Right atrium auricular region (tissue), 2 donors: ENCODE results near the gene MAP2K6. TPM values are rescaled to one million over a fixed set of nuclear protein-coding genes. Genes with fewer than 3 reads are reported as not detected.

Experiments used
- DNase-seq: peaks from one replicate; pipeline ENCODE4 v3.0.0-alpha.2; 2019; ENCODE audit warnings: low spot score
- H3K27ac ChIP-seq, 2 donors: fragments of 200-600 bp; sonication (generic); 1 replicate in 1 of 2; 2 replicates in 1 of 2; pipeline ENCODE4 v1.5.1; 2016 to 2019
- H3K27me3 ChIP-seq, 2 donors: fragments of 200-600 bp; sonication (generic); one replicate each; pipeline versions ENCODE4 v1.5.1 to v1.6.0; 2017 to 2019
- H3K36me3 ChIP-seq: fragments of 200-600 bp; sonication (generic); one replicate; pipeline ENCODE4 v1.5.1; 2016
- H3K4me1 ChIP-seq, 2 donors: fragments of 200-600 bp; sonication (generic); one replicate each; pipeline versions ENCODE4 v1.5.1 to v1.6.0; 2017 to 2019
- H3K4me3 ChIP-seq, 2 donors: fragments of 200-600 bp; sonication (generic); 1 replicate in 1 of 2; 2 replicates in 1 of 2; pipeline ENCODE4 v1.5.1; 2017 to 2019; ENCODE audit warnings: mild to moderate bottlenecking in 1 of 2, moderate library complexity in 1 of 2
- H3K9me3 ChIP-seq, 2 donors: fragments of 200-600 bp; sonication (generic); one replicate each; pipeline ENCODE4 v1.5.1; 2019
- CTCF ChIP-seq, 2 donors: fragments of 200-600 bp; sonication (generic); IDR thresholded peaks; one replicate each; pipeline ENCODE4 v1.5.1; 2019; ENCODE audit warnings: antibody characterized with exemption in 2 of 2
- total RNA-seq, 2 donors: library from RNA; depleted of rRNA; stranded (reverse); fragments of >200 nt; gene quantifications; one replicate each; pipeline ENCODE4 v1.1.0, GENCODE V29; 2016

Gene MAP2K6
- total RNA-seq, 2 donors from 2014 or later, result 0.90 to 5.3 TPM

- H3K36me3 ChIP-seq, result no peaks in the 10 kb centered on the region
- H3K4me1 ChIP-seq, result no peaks in the 10 kb centered on the region
- H3K9me3 ChIP-seq, result no peaks in the 10 kb centered on the region
- no peaks in the 10 kb centered on the region for H3K27me3 ChIP-seq
- no peak for DNase-seq
- H3K27ac ChIP-seq, result no peak overlapping the region
- TF ChIP-seq CTCF (IDR thresholded peaks at IDR 0.05), result no peak
- H3K4me3 ChIP-seq, result no peak overlapping the region
Observed at GRCh38 chr17:69518951-69519350, 104.5 kb downstream of the MAP2K6 start.

DNA sequence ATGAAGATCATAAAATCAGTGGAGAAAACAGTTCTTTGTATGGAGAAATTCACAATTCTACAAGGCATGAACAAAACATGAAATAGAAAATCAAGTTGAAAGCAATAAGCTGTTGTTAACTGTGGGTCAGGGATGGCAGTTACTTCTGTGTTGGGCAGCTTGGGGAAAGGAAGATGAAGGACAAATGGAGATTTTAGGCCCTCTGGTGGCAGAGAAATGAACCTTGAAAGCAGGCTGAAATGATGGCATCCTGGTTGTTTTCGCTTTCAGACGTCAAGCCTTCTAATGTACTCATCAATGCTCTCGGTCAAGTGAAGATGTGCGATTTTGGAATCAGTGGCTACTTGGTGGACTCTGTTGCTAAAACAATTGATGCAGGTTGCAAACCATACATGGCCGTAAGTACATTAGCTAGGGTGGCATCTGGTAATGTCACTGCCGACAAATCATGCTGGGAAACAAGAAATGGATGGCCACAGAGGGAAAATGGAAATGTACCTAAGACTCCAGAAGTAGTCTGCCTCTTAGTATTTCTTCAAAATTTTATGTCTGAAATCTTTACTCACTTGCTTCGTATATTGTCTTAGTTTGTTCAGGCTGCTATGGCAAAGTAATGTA lies 108.9 kb downstream of the MAP2K6 start:
- Histone ChIP-seq H3K4me3 (no peak overlapping the region), H3K4me1 (no peaks in the 10 kb centered on the region), H3K9me3 (no peaks in the 10 kb centered on the region), H3K36me3 (no peaks in the 10 kb centered on the region), H3K27me3 (no peaks in the 10 kb centered on the region), H3K27ac (no peak overlapping the region)
- no peak for DNase-seq
- TF ChIP-seq CTCF (IDR thresholded peaks at IDR 0.05), result peak; percentile 37 to 82

GRCh38 chr17:69524854-69525253 lies 110.4 kb downstream of the MAP2K6 start:
- Histone ChIP-seq H3K27me3 (no peaks in the 10 kb centered on the region), H3K4me1 (no peaks in the 10 kb centered on the region), H3K9me3 (no peaks in the 10 kb centered on the region), H3K4me3 (no peak overlapping the region), H3K27ac (no peak overlapping the region), H3K36me3 (no peaks in the 10 kb centered on the region)
- no peak for TF ChIP-seq CTCF (IDR thresholded peaks at IDR 0.05)
- DNase-seq, result no peak

DNA sequence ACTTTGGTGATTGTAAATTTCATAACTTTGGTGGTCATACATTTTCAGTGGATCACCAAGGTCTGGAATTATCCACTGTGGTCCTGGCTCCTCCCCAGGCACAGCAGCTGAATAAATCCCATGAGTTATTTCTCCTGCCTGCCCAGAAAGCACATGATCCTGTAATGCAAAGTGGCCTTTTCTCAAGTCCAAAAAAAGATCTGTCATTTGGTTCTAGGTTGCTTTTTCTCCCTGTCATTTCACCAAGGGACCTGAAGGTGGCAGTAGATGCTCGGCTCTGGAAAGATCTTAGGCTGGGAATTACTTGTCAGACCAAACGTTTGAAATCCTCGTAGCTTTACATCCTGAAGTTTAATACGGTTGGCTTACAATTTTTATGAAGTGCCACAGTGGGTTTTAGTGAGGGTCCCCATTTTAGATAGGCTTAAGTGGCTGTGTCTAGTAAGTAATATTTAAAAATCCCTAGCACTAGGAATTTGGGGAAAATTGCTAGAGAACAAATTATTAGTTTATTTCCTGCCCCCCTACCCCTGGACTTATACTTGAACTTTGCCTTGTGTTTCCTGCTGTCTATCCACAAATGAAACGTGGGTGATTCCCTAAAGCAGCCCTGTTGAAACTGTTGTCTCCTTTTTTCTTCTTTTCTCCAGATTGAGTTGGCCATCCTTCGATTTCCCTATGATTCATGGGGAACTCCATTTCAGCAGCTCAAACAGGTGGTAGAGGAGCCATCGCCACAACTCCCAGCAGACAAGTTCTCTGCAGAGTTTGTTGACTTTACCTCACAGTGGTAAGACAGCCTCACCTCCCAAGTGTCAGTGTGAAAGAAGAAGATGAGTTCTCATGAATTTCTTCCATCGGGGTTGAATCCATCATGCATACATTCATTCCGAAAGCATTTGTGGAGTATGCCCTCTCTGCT lies 111.7 kb downstream of the MAP2K6 start:
- H3K4me3 ChIP-seq, result no peak overlapping the region
- peak; percentile 77 to 94 for TF ChIP-seq CTCF (IDR thresholded peaks at IDR 0.05)
- H3K9me3 ChIP-seq, result no peaks in the 10 kb centered on the region
- H3K27ac ChIP-seq, result no peak overlapping the region
- no peaks in the 10 kb centered on the region for H3K36me3 ChIP-seq
- H3K27me3 ChIP-seq, result no peaks in the 10 kb centered on the region
- DNase-seq, result peak; percentile 64
- no peaks in the 10 kb centered on the region for H3K4me1 ChIP-seq

DNA sequence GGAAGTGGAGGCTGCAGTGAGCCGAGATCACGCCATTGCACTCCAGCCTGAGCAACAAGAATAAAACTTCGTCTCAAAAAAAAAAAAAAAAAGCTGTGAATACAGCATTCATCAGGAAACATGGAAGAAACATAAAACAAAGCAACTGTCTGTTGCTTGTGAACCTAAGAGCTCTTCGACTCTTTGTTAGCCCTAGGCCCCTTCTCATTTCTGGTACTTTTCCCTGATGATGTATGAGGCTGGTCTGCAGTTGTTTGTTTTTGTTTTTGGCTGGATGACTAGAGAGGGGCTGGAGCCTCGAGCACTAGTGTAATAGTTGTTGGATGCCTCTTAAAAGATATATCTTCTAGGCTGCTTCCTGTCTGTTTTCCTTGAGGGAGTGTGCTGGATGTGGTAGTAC lies 113.5 kb downstream of the MAP2K6 start:
- Histone ChIP-seq H3K36me3 (no peaks in the 10 kb centered on the region), H3K4me3 (no peak overlapping the region), H3K27me3 (no peaks in the 10 kb centered on the region), H3K9me3 (no peaks in the 10 kb centered on the region), H3K27ac (no peak overlapping the region), H3K4me1 (no peaks in the 10 kb centered on the region)
- TF ChIP-seq CTCF (IDR thresholded peaks at IDR 0.05), result no peak
- no peak for DNase-seq
